ENCODE data around the gene UBA1.

DNA sequence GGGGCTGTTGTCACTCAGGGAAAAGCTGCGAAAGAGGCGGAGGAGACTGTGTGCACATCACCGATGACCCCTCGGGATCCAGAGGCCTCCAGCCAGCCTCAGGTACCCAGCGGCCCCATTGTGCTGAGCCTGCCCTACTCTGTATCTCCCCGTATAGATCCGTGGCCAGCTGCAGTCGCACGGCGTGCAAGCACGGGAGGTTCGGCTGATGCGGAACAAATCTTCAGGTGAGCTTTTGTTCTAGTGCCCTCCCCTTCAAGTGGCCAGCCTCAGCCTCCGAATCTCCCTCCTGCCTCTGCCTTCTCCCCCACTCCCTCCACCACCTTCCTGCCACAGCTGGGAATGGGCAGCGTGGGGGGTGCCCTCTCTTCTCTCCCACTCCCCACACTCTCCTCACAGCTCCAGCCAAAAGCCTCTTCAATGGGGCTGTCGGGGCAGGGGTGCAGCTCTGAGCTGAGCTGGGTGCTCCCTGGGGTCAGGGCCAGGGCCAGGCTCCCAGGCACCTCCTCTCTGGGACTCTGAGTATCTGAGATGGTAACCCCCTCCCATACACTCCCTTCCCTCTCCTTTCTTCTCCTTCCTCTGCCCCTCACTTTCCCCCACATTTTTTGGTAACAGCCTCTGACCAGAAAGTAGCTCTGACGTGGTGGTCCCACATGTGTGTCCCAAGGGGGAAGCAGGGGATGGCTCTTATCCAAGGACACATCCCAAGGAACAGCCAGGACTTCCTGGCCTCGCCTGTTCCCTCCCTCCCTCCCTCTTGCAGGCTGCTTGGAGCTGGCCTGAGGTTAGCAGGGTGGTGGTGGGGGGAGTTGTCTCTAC lies 20.4 kb upstream of the UBA1 start:
- TF ChIP-seq POLR2A (IDR thresholded peaks at IDR 0.05; ENCODE audit: insufficient read depth in 1 of 2, low read depth in 2 of 2, low read length in 2 of 2) (no peak), HNRNPH1 (optimal IDR thresholded peaks at IDR 0.05; ENCODE audit: low read depth, low read length) (no peak), AKAP8 (CRISPR knock-in tag; IDR thresholded peaks at IDR 0.05) (no peak), ZNF720 (CRISPR knock-in tag; IDR thresholded peaks at IDR 0.05) (no peak), ZNF124 (CRISPR knock-in tag; IDR thresholded peaks at IDR 0.05) (no peak), NFYB (CRISPR knock-in tag; IDR thresholded peaks at IDR 0.05) (no peak), YY1 (IDR thresholded peaks at IDR 0.05; ENCODE audit: insufficient read depth, insufficient replicate concordance, low read depth, low read length) (no peak), ZNF12 (CRISPR knock-in tag; IDR thresholded peaks at IDR 0.05) (no peak)
- TF ChIP-seq, protein P1, sequence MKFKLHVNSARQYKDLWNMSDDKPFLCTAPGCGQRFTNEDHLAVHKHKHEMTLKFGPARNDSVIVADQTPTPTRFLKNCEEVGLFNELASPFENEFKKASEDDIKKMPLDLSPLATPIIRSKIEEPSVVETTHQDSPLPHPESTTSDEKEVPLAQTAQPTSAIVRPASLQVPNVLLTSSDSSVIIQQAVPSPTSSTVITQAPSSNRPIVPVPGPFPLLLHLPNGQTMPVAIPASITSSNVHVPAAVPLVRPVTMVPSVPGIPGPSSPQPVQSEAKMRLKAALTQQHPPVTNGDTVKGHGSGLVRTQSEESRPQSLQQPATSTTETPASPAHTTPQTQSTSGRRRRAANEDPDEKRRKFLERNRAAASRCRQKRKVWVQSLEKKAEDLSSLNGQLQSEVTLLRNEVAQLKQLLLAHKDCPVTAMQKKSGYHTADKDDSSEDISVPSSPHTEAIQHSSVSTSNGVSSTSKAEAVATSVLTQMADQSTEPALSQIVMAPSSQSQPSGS (CRISPR knock-in tag; IDR thresholded peaks at IDR 0.05), result no peak
